GM10248 (cell line): Measurements from ENCODE around the gene NOSIP.
A peak's percentile ranks its signal among the peaks of the same experiment; 100 is the strongest.

ENCODE experiments used
- CTCF ChIA-PET: fragments of 300-600 bp; sonication (Branson Sonifier 250); formaldehyde crosslinking; extraction: SDS; loops from one replicate; lab custom pipeline; 2021; ENCODE audit warnings: antibody characterized with exemption; lab: Yijun Ruan, JAX
- POLR2A ChIA-PET: fragments of 350-650 bp; sonication (Branson Sonifier 250); formaldehyde crosslinking; extraction: SDS; loops from one replicate; lab custom pipeline; 2020; ENCODE audit warnings: antibody characterized with exemption; lab: Yijun Ruan, JAX
- DNase-seq: peaks from one replicate; pipeline ENCODE4 v3.0.0; 2012; ENCODE audit errors: extremely low spot score
- TF ChIP-seq, protein P1 (sequence below): IDR thresholded peaks from 2 replicates; pipeline ENCODE4 v1.5.1; 2012; ENCODE audit warnings: mild to moderate bottlenecking, low read depth; ENCODE audit errors: extremely low read depth, missing control alignments, control extremely low read depth

Gene NOSIP

GRCh38 chr19:49520705-49521319 lies 59.5 kb downstream of the NOSIP start:
- DNase-seq = no peak
- ChIA-PET POLR2A (interaction anchor here (0.7 kb wide), 1 partner anchor 373 kb away, joined by 4 read pairs; no protein-coding TSS in a partner anchor), CTCF (interaction anchor here (0.9 to 1.4 kb wide), 4 partner anchors 14 to 50 kb away, joined by 3 to 7 read pairs (median 4); no protein-coding TSS in a partner anchor)

GRCh38 chr19:49518033-49518432 lies 62.3 kb downstream of the NOSIP start:
- TF ChIP-seq, protein P1, sequence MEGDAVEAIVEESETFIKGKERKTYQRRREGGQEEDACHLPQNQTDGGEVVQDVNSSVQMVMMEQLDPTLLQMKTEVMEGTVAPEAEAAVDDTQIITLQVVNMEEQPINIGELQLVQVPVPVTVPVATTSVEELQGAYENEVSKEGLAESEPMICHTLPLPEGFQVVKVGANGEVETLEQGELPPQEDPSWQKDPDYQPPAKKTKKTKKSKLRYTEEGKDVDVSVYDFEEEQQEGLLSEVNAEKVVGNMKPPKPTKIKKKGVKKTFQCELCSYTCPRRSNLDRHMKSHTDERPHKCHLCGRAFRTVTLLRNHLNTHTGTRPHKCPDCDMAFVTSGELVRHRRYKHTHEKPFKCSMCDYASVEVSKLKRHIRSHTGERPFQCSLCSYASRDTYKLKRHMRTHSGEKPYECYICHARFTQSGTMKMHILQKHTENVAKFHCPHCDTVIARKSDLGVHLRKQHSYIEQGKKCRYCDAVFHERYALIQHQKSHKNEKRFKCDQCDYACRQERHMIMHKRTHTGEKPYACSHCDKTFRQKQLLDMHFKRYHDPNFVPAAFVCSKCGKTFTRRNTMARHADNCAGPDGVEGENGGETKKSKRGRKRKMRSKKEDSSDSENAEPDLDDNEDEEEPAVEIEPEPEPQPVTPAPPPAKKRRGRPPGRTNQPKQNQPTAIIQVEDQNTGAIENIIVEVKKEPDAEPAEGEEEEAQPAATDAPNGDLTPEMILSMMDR = no peak
- POLR2A ChIA-PET = no interaction called here
- CTCF ChIA-PET = interaction anchor here (1.0 to 1.6 kb wide), 2 partner anchors 12 to 62 kb away, joined by 3 to 6 read pairs; no protein-coding TSS in a partner anchor
- no peak for DNase-seq

More at GRCh38 chr19:49520705-49521319, 59.5 kb downstream of the NOSIP start:
- TF ChIP-seq, protein P1 = no peak

- ChIA-PET CTCF (interaction anchor here (0.7 to 2.9 kb wide), 3 partner anchors 31 to 55 kb away, joined by 4 to 12 read pairs (median 5); no protein-coding TSS in a partner anchor), POLR2A (no interaction called here)
- peak; percentile 14 for DNase-seq
- TF ChIP-seq, protein P1 = no peak
These were observed 64.6 kb downstream of the NOSIP start for GRCh38 chr19:49515767-49516166.

DNA sequence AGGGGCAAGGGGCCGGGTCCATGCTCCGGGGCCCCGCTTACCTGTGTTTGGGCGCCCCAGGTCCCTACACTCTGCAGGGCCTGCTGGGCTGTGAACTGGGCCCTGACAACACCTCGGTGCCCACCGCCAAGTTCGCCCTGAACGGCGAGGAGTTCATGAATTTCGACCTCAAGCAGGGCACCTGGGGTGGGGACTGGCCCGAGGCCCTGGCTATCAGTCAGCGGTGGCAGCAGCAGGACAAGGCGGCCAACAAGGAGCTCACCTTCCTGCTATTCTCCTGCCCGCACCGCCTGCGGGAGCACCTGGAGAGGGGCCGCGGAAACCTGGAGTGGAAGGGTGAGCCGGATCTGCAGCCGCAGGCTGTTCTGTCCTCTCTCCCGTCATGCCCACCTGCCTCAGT lies 66.2 kb downstream of the NOSIP start:
- ChIA-PET POLR2A (no interaction called here), CTCF (interaction anchor here (0.6 to 2.9 kb wide), 5 partner anchors 14 to 147 kb away, joined by 3 to 12 read pairs (median 3); partner anchors contain the start of gene RCN3)
- TF ChIP-seq, protein P1 = no peak
- DNase-seq = no peak

DNA sequence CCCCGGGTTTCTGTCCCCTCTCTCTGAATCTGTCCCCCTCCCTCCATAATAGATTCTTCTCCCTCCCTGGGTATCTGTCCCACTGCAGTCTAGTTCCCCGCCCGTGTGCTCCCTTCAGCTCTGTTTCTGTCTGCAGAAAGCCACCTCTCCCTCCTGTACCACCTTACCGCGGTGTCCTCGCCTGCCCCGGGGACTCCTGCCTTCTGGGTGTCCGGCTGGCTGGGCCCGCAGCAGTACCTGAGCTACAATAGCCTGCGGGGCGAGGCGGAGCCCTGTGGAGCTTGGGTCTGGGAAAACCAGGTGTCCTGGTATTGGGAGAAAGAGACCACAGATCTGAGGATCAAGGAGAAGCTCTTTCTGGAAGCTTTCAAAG lies 66.6 kb downstream of the NOSIP start:
- CTCF ChIA-PET = interaction anchor here (0.8 to 2.9 kb wide), 4 partner anchors 14 to 57 kb away, joined by 3 to 12 read pairs (median 4); partner anchors contain the start of gene RCN3
- no peak for DNase-seq

DNA sequence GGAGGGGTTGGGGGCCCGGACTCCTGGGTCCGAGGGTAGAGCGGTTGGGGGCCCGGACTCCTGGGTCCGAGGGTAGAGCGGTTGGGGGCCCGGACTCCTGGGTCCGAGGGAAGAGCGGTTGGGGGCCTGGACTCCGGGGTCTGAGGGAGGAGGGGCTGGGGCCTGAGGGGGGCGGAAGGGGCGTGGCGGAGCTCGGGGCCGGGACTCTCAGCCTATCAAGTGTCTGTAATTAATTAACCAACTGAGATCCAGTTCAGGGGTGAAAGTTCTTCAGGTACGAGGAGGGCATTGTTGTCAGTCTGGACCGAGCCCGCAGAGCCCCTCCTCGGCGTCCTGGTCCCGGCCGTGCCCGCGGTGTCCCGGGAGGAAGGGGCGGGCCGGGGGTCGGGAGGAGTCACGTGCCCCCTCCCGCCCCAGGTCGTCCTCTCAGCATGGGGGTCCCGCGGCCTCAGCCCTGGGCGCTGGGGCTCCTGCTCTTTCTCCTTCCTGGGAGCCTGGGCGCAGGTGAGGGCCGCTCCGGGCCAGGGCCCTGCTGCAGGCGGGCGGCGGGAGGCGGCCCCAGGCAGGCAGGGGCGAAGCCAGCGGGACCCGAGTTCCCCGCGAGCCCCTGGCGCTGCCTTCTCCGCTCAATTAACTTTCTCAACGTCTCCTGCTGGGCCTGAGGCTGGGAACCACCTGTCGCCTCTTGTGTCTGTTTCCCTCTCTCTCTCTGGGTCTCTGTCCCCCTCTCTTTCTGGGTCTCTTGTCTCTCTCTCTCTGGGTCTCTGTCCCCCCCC lies 67.2 kb downstream of the NOSIP start:
- ChIA-PET CTCF (interaction anchor here (0.8 to 2.9 kb wide), 4 partner anchors 15 to 57 kb away, joined by 3 to 12 read pairs (median 4); partner anchors contain the start of gene RCN3), POLR2A (no interaction called here)
- TF ChIP-seq, protein P1 = no peak
- no peak for DNase-seq

More for the DNA sequence above, 66.6 kb downstream of the NOSIP start:
- TF ChIP-seq, protein P1 = no peak
- POLR2A ChIA-PET = no interaction called here
